A549 treated with GW870086 at 1 μM for 4 hours (cell line): ENCODE measurements around the gene MADD. TPM values are rescaled to one million over a fixed set of nuclear protein-coding genes. Genes with fewer than 3 reads are reported as not detected.

Experiments used
- total RNA-seq: library from RNA; stranded (reverse); fragments of 200-300 nt; extraction: Qiagen RNA extraction; gene quantifications from 5 replicates; pipeline ENCODE4 v1.2.3, GENCODE V29; 2022; ENCODE audit warnings: low read depth

MADD gene
- 18.5 to 24.3 TPM (median 21.0 TPM) in 5 replicates for total RNA-seq

DNA sequence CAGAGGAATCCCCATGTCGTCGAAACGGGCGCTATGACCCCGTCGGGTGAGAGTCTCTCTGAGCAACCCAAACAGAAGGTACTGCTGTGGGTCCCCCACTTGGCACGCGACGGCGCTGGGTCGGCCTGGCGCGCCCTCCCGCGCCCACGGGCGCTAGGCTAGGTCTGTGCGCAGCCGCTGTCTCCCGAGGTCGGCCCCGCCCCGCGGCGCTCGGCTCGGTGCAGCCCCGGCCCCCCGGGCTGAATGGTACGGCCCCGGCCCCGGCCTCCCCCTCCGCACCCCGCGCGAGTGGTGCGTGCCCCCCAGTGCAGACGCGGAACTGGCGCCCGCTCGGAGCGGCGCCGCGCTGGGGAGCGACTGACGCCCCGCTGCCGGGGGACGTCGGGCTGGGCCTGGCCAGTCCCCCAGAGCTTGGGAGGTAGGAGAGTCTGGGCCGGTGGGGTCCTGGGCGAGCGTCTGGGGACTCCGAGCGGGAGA lies at the start of gene MADD:
MADD (plus strand) TSS at position 305 of the 477 bp plus-strand sequence.

DNA sequence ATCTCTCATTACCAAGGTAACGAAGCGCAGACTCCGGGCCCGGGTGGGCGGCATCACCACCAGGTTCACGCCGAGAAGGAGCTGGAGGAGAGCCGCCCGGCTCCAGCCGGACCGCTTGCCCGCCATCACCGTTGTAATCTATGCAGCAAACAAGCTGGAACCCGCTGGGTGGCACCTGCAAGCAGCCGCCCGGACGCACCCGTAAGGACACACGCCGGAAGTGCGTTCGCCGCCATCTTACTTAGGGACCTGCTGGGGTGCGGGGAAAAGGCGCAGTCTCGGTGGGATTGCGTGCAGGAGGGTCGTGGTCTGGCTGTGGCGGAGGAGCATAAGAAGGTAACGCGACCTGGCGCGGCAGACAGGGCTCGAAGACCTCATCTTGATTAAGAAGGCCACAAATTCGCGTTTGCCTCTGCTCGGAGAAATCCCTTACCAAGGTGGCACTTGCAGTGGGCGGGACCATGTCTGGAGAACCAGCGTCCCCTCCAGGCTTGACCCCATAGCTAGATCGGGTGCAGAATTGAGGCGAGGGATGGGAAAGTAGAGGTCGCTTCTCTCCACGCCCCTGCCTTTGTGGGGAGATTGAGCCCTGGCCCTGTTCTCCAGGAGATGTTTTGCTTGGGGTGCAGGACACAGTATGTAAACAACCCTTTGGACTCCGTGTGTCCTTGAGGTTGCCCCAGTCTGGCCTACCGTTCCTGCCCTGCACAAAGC lies 21.1 kb upstream of the MADD start, which contains the start of gene ACP2:
ACP2 (minus strand) TSS at position 151 of the 714 bp plus-strand sequence; CDS start at position 126, 25 bp downstream.

DNA sequence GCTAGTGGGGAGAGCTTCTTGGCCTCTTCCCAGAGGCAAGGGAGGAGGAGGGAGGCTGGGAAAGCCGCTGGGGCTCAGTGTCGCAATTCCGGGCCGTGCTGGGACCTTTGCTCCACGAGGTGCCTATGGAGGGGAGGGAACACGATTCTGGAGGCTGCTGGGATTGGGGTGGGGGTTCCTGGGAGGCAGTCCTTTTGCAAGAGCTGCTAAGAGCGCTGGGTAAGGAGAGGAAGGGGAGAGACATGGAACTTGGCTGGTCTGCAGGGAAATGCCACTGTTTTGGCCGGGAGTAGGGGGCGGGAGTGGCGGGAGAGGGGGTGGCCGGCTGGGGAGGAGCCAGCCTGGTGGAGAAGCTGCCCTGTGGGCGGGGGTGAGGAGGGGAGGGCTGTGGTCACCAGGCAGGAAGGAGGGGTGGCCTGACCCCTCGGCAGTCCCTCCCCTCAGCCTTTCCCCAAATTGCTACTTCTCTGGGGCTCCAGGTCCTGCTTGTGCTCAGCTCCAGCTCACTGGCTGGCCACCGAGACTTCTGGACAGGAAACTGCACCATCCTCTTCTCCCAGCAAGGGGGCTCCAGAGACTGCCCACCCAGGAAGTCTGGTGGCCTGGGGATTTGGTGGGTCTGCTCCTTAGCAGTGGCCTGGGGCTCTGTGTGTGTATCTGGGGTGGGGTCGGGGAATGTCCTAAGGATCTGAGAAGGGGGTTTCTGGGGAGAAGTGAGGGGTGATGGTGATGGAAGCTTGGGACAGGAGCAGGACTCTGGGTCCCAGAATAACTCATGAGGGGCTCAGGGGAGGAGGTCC lies 12.2 kb upstream of the MADD start, which contains the start of gene NR1H3:
NR1H3 (plus strand) TSS at position 480 of the 800 bp plus-strand sequence. CDS start 1,221 bp downstream, outside the sequence.

DNA sequence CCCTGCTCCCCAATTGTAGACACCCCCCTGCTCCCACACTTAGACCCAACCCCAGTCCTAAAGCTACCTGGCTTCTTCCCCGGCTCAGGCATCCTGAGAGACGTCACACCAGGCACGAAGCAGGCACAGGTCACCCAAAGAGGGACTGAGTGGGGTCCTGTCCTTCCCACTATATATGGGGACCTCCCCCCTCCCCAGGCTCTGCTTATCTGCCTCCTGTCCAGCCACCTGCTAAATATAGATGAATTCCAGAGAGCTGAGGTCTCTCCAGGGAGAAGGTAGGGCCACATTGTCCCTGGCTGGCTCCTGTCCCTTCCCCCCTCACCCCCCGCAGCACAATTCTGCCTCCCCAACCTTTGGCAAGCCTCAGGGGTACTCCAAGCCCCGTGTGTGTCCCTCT lies 82.6 kb downstream of the MADD start, which contains the start of gene MYBPC3:
MYBPC3 (minus strand) TSS at position 147 of the 400 bp plus-strand sequence; CDS start at position 92, 55 bp downstream.

GRCh38 chr11:47378010-47378835 lies 108.3 kb downstream of the MADD start, which contains the start of gene SPI1:
Gene SPI1 (minus strand): TSS chr11:47378547. CDS start chr11:47378353, 194 bp downstream.

Other genes with a start within 250 kb of the MADD start
- gene ARFGAP2, start 93.3 kb upstream of the MADD start, total RNA-seq, result 25.9 to 36.5 TPM (median 26.6 TPM) in 5 replicates
- gene PACSIN3, start 83.7 kb upstream of the MADD start, total RNA-seq, result 23.4 to 32.4 TPM (median 27.0 TPM) in 5 replicates
- gene DDB2, start 55.2 kb upstream of the MADD start, total RNA-seq, result 76.4 to 93.2 TPM (median 83.3 TPM) in 5 replicates
- gene ACP2, start 21.3 kb upstream of the MADD start, total RNA-seq, result 21.5 to 31.5 TPM (median 22.8 TPM) in 5 replicates
- gene NR1H3, start 12.1 kb upstream of the MADD start, total RNA-seq, result 7.0 to 14.2 TPM (median 12.7 TPM) in 5 replicates
- gene MYBPC3, start 82.6 kb downstream of the MADD start, total RNA-seq, result 0.02 to 0.10 TPM (median 0.06 TPM) in 5 replicates
- 0.15 TPM in 1 of 5 replicates, not detected in the others for gene SPI1, start 108.4 kb downstream of the MADD start, total RNA-seq
- 49.5 to 58.9 TPM (median 53.1 TPM) in 5 replicates for gene SLC39A13, start 138.5 kb downstream of the MADD start, total RNA-seq
- gene PSMC3, start 156.3 kb downstream of the MADD start, total RNA-seq, result 180 to 224 TPM (median 193 TPM) in 5 replicates
- 0.07 to 0.10 TPM in 2 of 5 replicates, not detected in the others for gene RAPSN, start 179.0 kb downstream of the MADD start, total RNA-seq